ENCODE measurements around the gene UCHL3. TPM values are rescaled to one million over a fixed set of nuclear protein-coding genes. Genes with fewer than 3 reads are reported as not detected.

Gene UCHL3
- total and polyA plus RNA-seq, 2 of the 8 experiments (the other 6 are each of a cell fraction or from before 2014, with no cell fraction given), result 33.0 to 61.1 TPM

GRCh38 chr13:75549262-75550158 lies at the start of gene UCHL3 (continued):
- TF ChIP-seq CTCF (IDR thresholded peaks at IDR 0.05; ENCODE audit: control extremely low read depth in 1 of 3, insufficient read depth in 1 of 3, low read depth in 1 of 3, low read length in 3 of 3) (peak; percentile 82 to 99 (median 98)), YY1 (IDR thresholded peaks at IDR 0.05; ENCODE audit: low read depth, low read length) (peak; percentile 60; the same call in 1 of the 2 replicates), BCL11A (IDR thresholded peaks at IDR 0.05; ENCODE audit: low read depth in 2 of 2, low read length in 2 of 2) (no peak), SIRT6 (IDR thresholded peaks at IDR 0.05; ENCODE audit: low read length) (no peak), SP4 (IDR thresholded peaks at IDR 0.05; ENCODE audit: low read length) (0 out of 2 replicates have a peak, but pooled peaks have one; percentile 80), RAD21 (IDR thresholded peaks at IDR 0.05 in 1 of 2, conservative IDR thresholded peaks at IDR 0.05 in 1 of 2; ENCODE audit: low read depth in 2 of 2, low read length in 2 of 2) (peak; percentile 80 to 84), RXRA (IDR thresholded peaks at IDR 0.05; ENCODE audit: insufficient read depth, low read depth, low read length) (no peak), MAX (IDR thresholded peaks at IDR 0.05) (peak; percentile 98), JUND (IDR thresholded peaks at IDR 0.05; ENCODE audit: low read length) (peak; percentile 99), EZH2 (IDR thresholded peaks at IDR 0.05; ENCODE audit: low read depth, low read length, severe bottlenecking) (no peak), SP2 (IDR thresholded peaks at IDR 0.05; ENCODE audit: low read length) (no peak), CBX5 (IDR thresholded peaks at IDR 0.05; ENCODE audit: low read depth, low read length) (no peak), BACH1 (IDR thresholded peaks at IDR 0.05; ENCODE audit: low read length) (peak; percentile 19; the same call in 1 of the 2 replicates), SIN3A (conservative IDR thresholded peaks at IDR 0.05 in 1 of 2, IDR thresholded peaks at IDR 0.05 in 1 of 2; ENCODE audit: low read depth in 1 of 2, low read length in 2 of 2) (peak; percentile 88 to 95; a peak in 3 of 4 replicates), POLR2AphosphoS5 (IDR thresholded peaks at IDR 0.05; ENCODE audit: low read depth, low read length) (no peak; the same call in 1 of the 2 replicates)

Data from H1 (cell line).